Panc1 (cell line): ENCODE results near the gene MEIS1. TPM values are rescaled to one million over a fixed set of nuclear protein-coding genes. Genes with fewer than 3 reads are reported as not detected.

Experiments
- ATAC-seq: fragments of 200-7000 bp; cut with Tn5 transposase; 2 replicates; pipeline ENCODE4 v1.9.1; 2020; ENCODE audit warnings: mild to moderate bottlenecking, moderate library complexity
- BruUV-seq: library from RNA; stranded (reverse); fragments of 400-500 nt; replicated peaks from 2 replicates; lab custom pipeline; 2021; lab: Mats Ljungman, UMichigan
- CTCF ChIA-PET: fragments of 300-600 bp; sonication (Branson Sonifier 250); formaldehyde crosslinking; loops from one replicate; lab custom pipeline; 2022; ENCODE audit warnings: antibody characterized with exemption; lab: Charles Lee
- POLR2A ChIA-PET: fragments of 300-600 bp; sonication (Branson Sonifier 250); formaldehyde crosslinking; loops from one replicate; lab custom pipeline; 2022; ENCODE audit warnings: antibody characterized with exemption; lab: Charles Lee
- DNase-seq: peaks from one replicate; pipeline ENCODE4 v3.0.0-alpha.2; 2010; ENCODE audit warnings: low read depth, low spot score
- H3K27ac ChIP-seq: 2 replicates; pipeline ENCODE4 v1.5.1; 2011; ENCODE audit warnings: mild to moderate bottlenecking, low read length, inconsistent platforms
- H3K27me3 ChIP-seq: fragments of 200-500 bp; sonication (Bioruptor generic); 2 replicates; pipeline ENCODE4 v1.6.0; 2014; ENCODE audit warnings: low read length, inconsistent platforms; ENCODE audit not compliant: control insufficient read depth, insufficient read depth
- H3K36me3 ChIP-seq: fragments of 200-500 bp; sonication (Bioruptor generic); 2 replicates; pipeline ENCODE4 v1.5.1; 2014; ENCODE audit warnings: inconsistent platforms, mild to moderate bottlenecking, low read length, moderate library complexity; ENCODE audit not compliant: control insufficient read depth, insufficient read depth
- H3K4me1 ChIP-seq: 2 replicates; pipeline ENCODE4 v1.5.1; 2011; ENCODE audit warnings: inconsistent platforms, mild to moderate bottlenecking, low read length, moderate library complexity; ENCODE audit not compliant: control insufficient read depth, insufficient read depth
- H3K4me3 ChIP-seq, 2 experiments: 2 replicates each; pipeline ENCODE4 v1.5.1; 2011 to 2012; ENCODE audit warnings: low read depth in 2 of 2, low read length in 2 of 2, mild to moderate bottlenecking in 2 of 2, inconsistent platforms in 1 of 2, moderate library complexity in 1 of 2
- H3K9me3 ChIP-seq: fragments of 200-500 bp; sonication (Bioruptor generic); 2 replicates; pipeline ENCODE4 v1.5.1; 2014; ENCODE audit warnings: low read depth, mild to moderate bottlenecking, inconsistent platforms, low read length, moderate library complexity; ENCODE audit not compliant: control insufficient read depth, insufficient read depth
- POLR2AphosphoS5 ChIP-seq: IDR thresholded peaks from 2 replicates; pipeline ENCODE4 v1.6.1; 2012; ENCODE audit warnings: mild to moderate bottlenecking, low read depth, low read length, moderate library complexity
- SIN3A ChIP-seq: IDR thresholded peaks from 2 replicates; pipeline ENCODE4 v1.6.1; 2012; ENCODE audit warnings: low read depth, mild to moderate bottlenecking, low read length, moderate library complexity, borderline replicate concordance; ENCODE audit not compliant: insufficient read depth
- TCF7L2 ChIP-seq: IDR thresholded peaks from 2 replicates; pipeline ENCODE4 v1.6.1; 2011; ENCODE audit warnings: mild to moderate bottlenecking, low read depth, low read length, inconsistent platforms
- in situ Hi-C: cut with HindIII; loops from 2 replicates; pipeline ENCODE4 v1.10.0; 2016; ENCODE audit warnings: low sequenced_read_pairs, low pct_unique_long_range_greater_than_20kb
- intact Hi-C: fragments of 100-400 bp; cut with micrococcal nuclease; formaldehyde crosslinking; loops from one replicate; pipeline ENCODE4 v1.10.0; 2022; ENCODE audit not compliant: unreplicated experiment
- total RNA-seq: library from RNA; stranded (reverse); gene quantifications from one replicate; pipeline ENCODE4 v1.2.1, GENCODE V29; 2021; ENCODE audit not compliant: unreplicated experiment
- TF ChIP-seq, protein P1 (sequence below): fragments of 450-650 bp; IDR thresholded peaks from 2 replicates; pipeline ENCODE4 v1.5.1; 2017; ENCODE audit warnings: mild to moderate bottlenecking
- TF ChIP-seq, protein P2 (sequence below), 2 experiments: IDR thresholded peaks; 2 replicates each; pipeline ENCODE4 v1.6.1; 2011 to 2012; ENCODE audit warnings: low read depth in 2 of 2, control low read depth in 1 of 2, low read length in 1 of 2, mild to moderate bottlenecking in 1 of 2, moderate library complexity in 1 of 2; ENCODE audit not compliant: insufficient read depth in 1 of 2

Gene MEIS1
- total RNA-seq, 1 experiment from 2014 or later, result 2.0 TPM

DNA sequence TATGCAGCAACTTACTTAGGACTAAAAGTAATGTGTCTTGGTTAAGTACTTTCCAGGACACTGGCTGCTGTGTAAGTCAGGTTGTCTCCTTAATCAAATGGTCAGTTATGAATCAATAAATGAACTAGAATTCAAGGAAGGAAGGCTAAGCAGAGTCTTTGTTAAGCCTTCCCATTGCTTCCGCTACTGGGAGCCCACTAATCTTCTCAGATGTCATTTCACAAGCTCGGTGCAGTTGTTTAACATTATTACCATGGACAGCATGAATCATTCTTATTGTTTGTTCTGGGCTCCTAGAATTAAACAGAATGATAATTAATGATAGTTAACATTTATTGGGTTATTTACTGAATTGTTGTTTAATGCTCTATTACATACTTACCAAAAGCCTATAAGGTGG is 26.0 kb upstream of the MEIS1 start:
- in situ Hi-C loops (no loop called here), intact Hi-C loops (no loop called here)
- Histone ChIP-seq H3K4me3 (no peak overlapping the region), H3K36me3 (no peaks in the 10 kb centered on the region), H3K27me3 (no peaks in the 10 kb centered on the region; the same call in 1 of the 2 replicates), H3K9me3 (no peaks in the 10 kb centered on the region), H3K4me1 (no peaks in the 10 kb centered on the region), H3K27ac (no peak overlapping the region)
- no TSS peak for BruUV-seq
- ChIA-PET POLR2A (no interaction called here), CTCF (no interaction called here)
- ATAC-seq (no peak), DNase-seq (no peak)
- TF ChIP-seq SIN3A, result no peak
- TF ChIP-seq TCF7L2, result no peak
- TF ChIP-seq, protein P1, sequence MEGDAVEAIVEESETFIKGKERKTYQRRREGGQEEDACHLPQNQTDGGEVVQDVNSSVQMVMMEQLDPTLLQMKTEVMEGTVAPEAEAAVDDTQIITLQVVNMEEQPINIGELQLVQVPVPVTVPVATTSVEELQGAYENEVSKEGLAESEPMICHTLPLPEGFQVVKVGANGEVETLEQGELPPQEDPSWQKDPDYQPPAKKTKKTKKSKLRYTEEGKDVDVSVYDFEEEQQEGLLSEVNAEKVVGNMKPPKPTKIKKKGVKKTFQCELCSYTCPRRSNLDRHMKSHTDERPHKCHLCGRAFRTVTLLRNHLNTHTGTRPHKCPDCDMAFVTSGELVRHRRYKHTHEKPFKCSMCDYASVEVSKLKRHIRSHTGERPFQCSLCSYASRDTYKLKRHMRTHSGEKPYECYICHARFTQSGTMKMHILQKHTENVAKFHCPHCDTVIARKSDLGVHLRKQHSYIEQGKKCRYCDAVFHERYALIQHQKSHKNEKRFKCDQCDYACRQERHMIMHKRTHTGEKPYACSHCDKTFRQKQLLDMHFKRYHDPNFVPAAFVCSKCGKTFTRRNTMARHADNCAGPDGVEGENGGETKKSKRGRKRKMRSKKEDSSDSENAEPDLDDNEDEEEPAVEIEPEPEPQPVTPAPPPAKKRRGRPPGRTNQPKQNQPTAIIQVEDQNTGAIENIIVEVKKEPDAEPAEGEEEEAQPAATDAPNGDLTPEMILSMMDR, result no peak
- TF ChIP-seq POLR2AphosphoS5, result no peak
- TF ChIP-seq, protein P2, sequence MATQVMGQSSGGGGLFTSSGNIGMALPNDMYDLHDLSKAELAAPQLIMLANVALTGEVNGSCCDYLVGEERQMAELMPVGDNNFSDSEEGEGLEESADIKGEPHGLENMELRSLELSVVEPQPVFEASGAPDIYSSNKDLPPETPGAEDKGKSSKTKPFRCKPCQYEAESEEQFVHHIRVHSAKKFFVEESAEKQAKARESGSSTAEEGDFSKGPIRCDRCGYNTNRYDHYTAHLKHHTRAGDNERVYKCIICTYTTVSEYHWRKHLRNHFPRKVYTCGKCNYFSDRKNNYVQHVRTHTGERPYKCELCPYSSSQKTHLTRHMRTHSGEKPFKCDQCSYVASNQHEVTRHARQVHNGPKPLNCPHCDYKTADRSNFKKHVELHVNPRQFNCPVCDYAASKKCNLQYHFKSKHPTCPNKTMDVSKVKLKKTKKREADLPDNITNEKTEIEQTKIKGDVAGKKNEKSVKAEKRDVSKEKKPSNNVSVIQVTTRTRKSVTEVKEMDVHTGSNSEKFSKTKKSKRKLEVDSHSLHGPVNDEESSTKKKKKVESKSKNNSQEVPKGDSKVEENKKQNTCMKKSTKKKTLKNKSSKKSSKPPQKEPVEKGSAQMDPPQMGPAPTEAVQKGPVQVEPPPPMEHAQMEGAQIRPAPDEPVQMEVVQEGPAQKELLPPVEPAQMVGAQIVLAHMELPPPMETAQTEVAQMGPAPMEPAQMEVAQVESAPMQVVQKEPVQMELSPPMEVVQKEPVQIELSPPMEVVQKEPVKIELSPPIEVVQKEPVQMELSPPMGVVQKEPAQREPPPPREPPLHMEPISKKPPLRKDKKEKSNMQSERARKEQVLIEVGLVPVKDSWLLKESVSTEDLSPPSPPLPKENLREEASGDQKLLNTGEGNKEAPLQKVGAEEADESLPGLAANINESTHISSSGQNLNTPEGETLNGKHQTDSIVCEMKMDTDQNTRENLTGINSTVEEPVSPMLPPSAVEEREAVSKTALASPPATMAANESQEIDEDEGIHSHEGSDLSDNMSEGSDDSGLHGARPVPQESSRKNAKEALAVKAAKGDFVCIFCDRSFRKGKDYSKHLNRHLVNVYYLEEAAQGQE (IDR thresholded peaks at IDR 0.05; ENCODE audit: insufficient read depth in 1 of 2, low read depth in 2 of 2, low read length in 1 of 2), result no peak

DNA sequence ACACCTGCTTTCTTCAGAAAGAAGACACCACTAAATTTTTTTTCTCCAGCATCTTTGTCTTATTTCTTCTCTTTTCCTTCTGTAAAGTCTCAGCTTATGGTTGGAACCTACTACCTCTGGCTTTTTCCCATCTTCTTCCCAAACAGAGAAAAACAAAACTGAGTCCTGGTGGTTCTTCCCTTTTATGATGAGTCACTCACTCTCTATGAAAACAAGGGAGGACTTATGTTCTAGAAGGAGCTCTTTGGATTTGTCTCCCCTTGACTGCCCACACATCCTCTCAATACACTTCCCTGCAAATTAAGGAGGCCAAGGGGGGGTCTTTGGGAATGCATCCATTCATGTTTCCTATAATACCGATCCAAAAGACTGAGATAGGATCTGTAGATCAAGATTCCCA is 22.1 kb upstream of the MEIS1 start:
- CTCF ChIA-PET, result interaction anchor here (0.6 kb wide), 1 partner anchor 316 kb away, joined by 6 read pairs; no protein-coding TSS in a partner anchor
- intact Hi-C loops, result no loop called here
- POLR2A ChIA-PET, result no interaction called here
- H3K9me3 ChIP-seq, result no peaks in the 10 kb centered on the region
- in situ Hi-C loops, result no loop called here
- H3K27ac ChIP-seq, result no peak overlapping the region
- H3K4me1 ChIP-seq, result no peaks in the 10 kb centered on the region
- no peaks in the 10 kb centered on the region for H3K36me3 ChIP-seq
- TF ChIP-seq, protein P2 (IDR thresholded peaks at IDR 0.05; ENCODE audit: insufficient read depth in 1 of 2, low read depth in 2 of 2, low read length in 1 of 2), result no peak
- TF ChIP-seq SIN3A, result no peak
- no peak for TF ChIP-seq TCF7L2
- TF ChIP-seq POLR2AphosphoS5, result no peak
- ATAC-seq (no peak), DNase-seq (no peak)
- no peaks in the 10 kb centered on the region; the same call in 1 of the 2 replicates for H3K27me3 ChIP-seq
- no peak overlapping the region for H3K4me3 ChIP-seq
- no TSS peak for BruUV-seq
